NB4 (cell line): Measurements from ENCODE around the gene TESK2.

ENCODE experiments used
- CTCF ChIP-seq: IDR thresholded peaks from one replicate; pipeline ENCODE4 v1.5.1; 2012; ENCODE audit warnings: low read depth, low read length
- POLR2A ChIP-seq: IDR thresholded peaks from 2 replicates; pipeline ENCODE4 v1.6.1; 2011; ENCODE audit warnings: mild to moderate bottlenecking; ENCODE audit not compliant: insufficient read length; ENCODE audit errors: extremely low read depth

- TF ChIP-seq POLR2A = no peak
- TF ChIP-seq CTCF = no peak
These were observed 69.0 kb downstream of the TESK2 start for GRCh38 chr1:45421935-45422334.
